Mesothelial cell of epicardium (in vitro differentiated cells): ENCODE measurements around the gene RBM33. TPM values are rescaled to one million over a fixed set of nuclear protein-coding genes. Genes with fewer than 3 reads are reported as not detected.

ENCODE experiments used
- DNase-seq, 2 experiments: peaks; one replicate each; pipeline ENCODE4 v3.0.0; 2021; ENCODE audit warnings: low spot score in 2 of 2; ENCODE audit not compliant: unreplicated experiment in 2 of 2
- H3K27ac Mint-ChIP-seq: 2 replicates; pipeline ENCODE4 v1.8.0; 2021; ENCODE audit warnings: mixed read lengths
- H3K27me3 Mint-ChIP-seq: 2 replicates; pipeline ENCODE4 v1.8.0; 2021; ENCODE audit warnings: low read depth, mixed read lengths
- H3K36me3 Mint-ChIP-seq: 2 replicates; pipeline ENCODE4 v1.8.0; 2021; ENCODE audit warnings: mixed read lengths
- H3K4me1 Mint-ChIP-seq: 2 replicates; pipeline ENCODE4 v1.8.0; 2021; ENCODE audit warnings: mixed read lengths
- H3K4me3 Mint-ChIP-seq: 2 replicates; pipeline ENCODE4 v1.8.0; 2021; ENCODE audit warnings: mild to moderate bottlenecking, moderate library complexity, mixed read lengths
- H3K9me3 Mint-ChIP-seq: 2 replicates; pipeline ENCODE4 v1.8.0; 2021; ENCODE audit warnings: mixed read lengths
- total RNA-seq: library from RNA; stranded (reverse); gene quantifications from 3 replicates; pipeline ENCODE4 v1.2.1, GENCODE V29; 2021
- TF ChIP-seq, protein P1 (sequence below): fragments of 200-600 bp; sonication (generic); IDR thresholded peaks from one replicate; pipeline ENCODE4 v1.5.0; 2021; ENCODE audit warnings: antibody characterized with exemption; ENCODE audit not compliant: unreplicated experiment

The RBM33 gene
- total RNA-seq, 1 donor from 2014 or later = 83.4 TPM

- no peak overlapping the region for H3K4me3 Mint-ChIP-seq
- no peaks in the 10 kb centered on the region for H3K27me3 Mint-ChIP-seq
- H3K36me3 Mint-ChIP-seq = peaks cover 16% of the 10 kb centered on the region
- TF ChIP-seq, protein P1, sequence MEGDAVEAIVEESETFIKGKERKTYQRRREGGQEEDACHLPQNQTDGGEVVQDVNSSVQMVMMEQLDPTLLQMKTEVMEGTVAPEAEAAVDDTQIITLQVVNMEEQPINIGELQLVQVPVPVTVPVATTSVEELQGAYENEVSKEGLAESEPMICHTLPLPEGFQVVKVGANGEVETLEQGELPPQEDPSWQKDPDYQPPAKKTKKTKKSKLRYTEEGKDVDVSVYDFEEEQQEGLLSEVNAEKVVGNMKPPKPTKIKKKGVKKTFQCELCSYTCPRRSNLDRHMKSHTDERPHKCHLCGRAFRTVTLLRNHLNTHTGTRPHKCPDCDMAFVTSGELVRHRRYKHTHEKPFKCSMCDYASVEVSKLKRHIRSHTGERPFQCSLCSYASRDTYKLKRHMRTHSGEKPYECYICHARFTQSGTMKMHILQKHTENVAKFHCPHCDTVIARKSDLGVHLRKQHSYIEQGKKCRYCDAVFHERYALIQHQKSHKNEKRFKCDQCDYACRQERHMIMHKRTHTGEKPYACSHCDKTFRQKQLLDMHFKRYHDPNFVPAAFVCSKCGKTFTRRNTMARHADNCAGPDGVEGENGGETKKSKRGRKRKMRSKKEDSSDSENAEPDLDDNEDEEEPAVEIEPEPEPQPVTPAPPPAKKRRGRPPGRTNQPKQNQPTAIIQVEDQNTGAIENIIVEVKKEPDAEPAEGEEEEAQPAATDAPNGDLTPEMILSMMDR = no peak
- H3K4me1 Mint-ChIP-seq = peaks cover 4% of the 10 kb centered on the region
- no peaks in the 10 kb centered on the region for H3K9me3 Mint-ChIP-seq
- no peak for DNase-seq
- H3K27ac Mint-ChIP-seq = no peak overlapping the region
Observed at GRCh38 chr7:155731380-155731779, 86.9 kb downstream of the RBM33 start.

- Mint-ChIP-seq H3K9me3 (no peaks in the 10 kb centered on the region), H3K27ac (no peak overlapping the region), H3K4me3 (no peak overlapping the region), H3K36me3 (peaks cover 16% of the 10 kb centered on the region), H3K4me1 (peaks cover 4% of the 10 kb centered on the region), H3K27me3 (no peaks in the 10 kb centered on the region)
- no peak for DNase-seq
- TF ChIP-seq, protein P1 = no peak
Observed at GRCh38 chr7:155731871-155732270, 87.4 kb downstream of the RBM33 start.

- DNase-seq = no peak
- H3K36me3 Mint-ChIP-seq = peaks cover 16% of the 10 kb centered on the region
- H3K27me3 Mint-ChIP-seq = no peaks in the 10 kb centered on the region
- no peak overlapping the region for H3K4me3 Mint-ChIP-seq
- H3K9me3 Mint-ChIP-seq = no peaks in the 10 kb centered on the region
- peak overlapping the region; percentile 62 for H3K27ac Mint-ChIP-seq
- H3K4me1 Mint-ChIP-seq = peaks cover 4% of the 10 kb centered on the region
- TF ChIP-seq, protein P1 = no peak
Observed at GRCh38 chr7:155732286-155732685, 87.8 kb downstream of the RBM33 start.

GRCh38 chr7:155733582-155734444 lies 89.4 kb downstream of the RBM33 start:
- no peak for DNase-seq
- Mint-ChIP-seq H3K27me3 (no peaks in the 10 kb centered on the region), H3K9me3 (no peaks in the 10 kb centered on the region), H3K36me3 (peaks cover 11% of the 10 kb centered on the region), H3K4me3 (no peak overlapping the region), H3K27ac (no peak overlapping the region), H3K4me1 (peaks cover 4% of the 10 kb centered on the region)
- TF ChIP-seq, protein P1 = no peak

DNA sequence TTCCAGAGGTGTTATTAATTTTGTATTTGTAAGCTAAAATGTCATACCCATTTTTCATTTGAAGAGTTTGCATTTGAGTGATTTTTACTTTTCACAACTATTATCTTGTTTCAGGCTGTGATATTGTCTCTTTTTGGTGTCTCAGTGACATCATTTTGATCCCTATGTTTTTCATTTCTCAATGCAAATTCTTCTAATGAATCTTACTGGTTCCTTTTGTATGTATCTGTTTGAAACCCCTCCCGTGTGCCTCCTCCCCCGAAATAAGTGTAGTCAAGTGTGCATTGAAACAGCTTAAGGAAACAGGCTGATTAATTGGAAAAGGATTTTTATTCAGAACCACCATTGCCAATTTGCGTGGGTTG lies 90.0 kb downstream of the RBM33 start:
- Mint-ChIP-seq H3K4me1 (peaks cover 4% of the 10 kb centered on the region), H3K4me3 (no peak overlapping the region), H3K9me3 (no peaks in the 10 kb centered on the region), H3K27me3 (no peaks in the 10 kb centered on the region), H3K27ac (no peak overlapping the region), H3K36me3 (peaks cover 12% of the 10 kb centered on the region)
- no peak for DNase-seq
- TF ChIP-seq, protein P1 = no peak
